ENCODE results near the gene FGF14. TPM values are rescaled to one million over a fixed set of nuclear protein-coding genes. Genes with fewer than 3 reads are reported as not detected.
A peak's percentile ranks its signal among the peaks of the same experiment; 100 is the strongest.

The FGF14 gene
- total and polyA plus RNA-seq, 2 of the 4 experiments (the other 2 are of a cell fraction): under 0.01 TPM; not detected in 1

GRCh38 chr13:101706651-101707050, 695.2 kb downstream of the FGF14 start:
- no peaks in the 10 kb centered on the region for H3K79me1 ChIP-seq (ENCODE audit: low read depth in 1 of 2, low read length in 2 of 2)
- intact Hi-C loops (cut with micrococcal nuclease): loop anchor here (5.0 kb wide), 1 partner anchor 189 kb away; no protein-coding TSS in a partner anchor
- no peak overlapping the region for H3K18ac ChIP-seq (ENCODE audit: low read depth, low read length)
- no TSS peak for BruUV-seq (replicated peaks)
- ATAC-seq (ENCODE audit: low read depth): peak; percentile 94
- no peaks in the 10 kb centered on the region for H3K9me1 ChIP-seq (ENCODE audit: insufficient read depth, low read length)
- H4K20me1 ChIP-seq (ENCODE audit: insufficient read depth, low read length): no peaks in the 10 kb centered on the region
- H3K23ac ChIP-seq (ENCODE audit: low read depth, low read length): no peak overlapping the region
- no peak overlapping the region for H3K9ac ChIP-seq (ENCODE audit: low read depth, low read length)
- H3K4me3 ChIP-seq (ENCODE audit: insufficient read depth, low read depth, low read length): no peak overlapping the region
- no peak overlapping the region for H3K56ac ChIP-seq (ENCODE audit: extremely low read depth, insufficient read depth, low read length)
- peak overlapping the region; percentile 53 for H2AFZ ChIP-seq (replicated peaks; ENCODE audit: low read length, poor library complexity)
- no CpG with 5 or more reads among the region's 6 CpGs for WGBS, 2 experiments (ENCODE audit: extremely low coverage in 2 of 2, insufficient read length in 1 of 2)
- TF ChIP-seq CHD1 (IDR thresholded peaks at IDR 0.05; ENCODE audit: low read depth, low read length): no peak
- peak; percentile 97 for TF ChIP-seq BHLHE40 (IDR thresholded peaks at IDR 0.05; ENCODE audit: low read depth, low read length)
- 0 out of 2 replicates have a peak, but pooled peaks have one; percentile 9 for TF ChIP-seq MAFK (IDR thresholded peaks at IDR 0.05; ENCODE audit: low read depth, low read length)
- TF ChIP-seq USF2 (IDR thresholded peaks at IDR 0.05; ENCODE audit: low read depth, low read length): no peak
- TF ChIP-seq POLR2A (IDR thresholded peaks at IDR 0.05; ENCODE audit: low read depth, low read length): no peak
- TF ChIP-seq RCOR1 (IDR thresholded peaks at IDR 0.05; ENCODE audit: insufficient replicate concordance, low read length): peak; percentile 69
- TF ChIP-seq CTCF (conservative IDR thresholded peaks at IDR 0.05; ENCODE audit: low read depth, low read length): no peak
- TF ChIP-seq FOS (IDR thresholded peaks at IDR 0.05; ENCODE audit: low read depth, low read length): 0 out of 2 replicates have a peak, but pooled peaks have one; percentile 25
- TF ChIP-seq MXI1 (IDR thresholded peaks at IDR 0.05; ENCODE audit: borderline replicate concordance, low read depth, low read length): peak; percentile 56; the same call in 1 of the 2 replicates
- TF ChIP-seq NFE2L2 (IDR thresholded peaks at IDR 0.05; ENCODE audit: low read depth, low read length): no peak
- no peak for TF ChIP-seq RFX5 (IDR thresholded peaks at IDR 0.05; ENCODE audit: low read depth, low read length)
- TF ChIP-seq RAD21 (IDR thresholded peaks at IDR 0.05; ENCODE audit: low read length): 0 out of 2 replicates have a peak, but pooled peaks have one; percentile 3
- TF ChIP-seq CEBPB (IDR thresholded peaks at IDR 0.05; ENCODE audit: low read depth, low read length): peak; percentile 95
- no peak for TF ChIP-seq MAZ (IDR thresholded peaks at IDR 0.05; ENCODE audit: borderline replicate concordance, low read depth, low read length)
- no peak for TF ChIP-seq SMC3 (IDR thresholded peaks at IDR 0.05; ENCODE audit: low read depth, low read length)
- TF ChIP-seq ELK1 (IDR thresholded peaks at IDR 0.05; ENCODE audit: borderline replicate concordance, low read depth, low read length): no peak
- no peak overlapping the region for H4K91ac ChIP-seq (ENCODE audit: insufficient read depth, low read depth, low read length)
- in situ Hi-C loops (cut with MboI; ENCODE audit: low sequenced_read_pairs): no loop called here
- peak overlapping the region; percentile 6; the same call in 1 of the 2 replicates for H3K4me2 ChIP-seq (ENCODE audit: low read depth, low read length)
- H3K36me3 ChIP-seq (ENCODE audit: control insufficient read depth, insufficient read depth, low read length): no peaks in the 10 kb centered on the region
- no peak overlapping the region for H2BK120ac ChIP-seq (ENCODE audit: low read depth, low read length)
- H4K8ac ChIP-seq (ENCODE audit: low read depth in 2 of 2, low read length in 2 of 2): no peak overlapping the region
- no peaks in the 10 kb centered on the region for H3K27me3 ChIP-seq (ENCODE audit: control insufficient read depth, insufficient read depth, low read length)
- DNase-seq: peak; percentile 94
- H4K5ac ChIP-seq (ENCODE audit: low read depth, low read length): no peak overlapping the region
- H3K14ac ChIP-seq (replicated peaks; ENCODE audit: low read depth, low read length): no peak overlapping the region
- no peak overlapping the region for H2BK5ac ChIP-seq (ENCODE audit: low read depth, low read length, poor library complexity, severe bottlenecking)
- H2AK5ac ChIP-seq (ENCODE audit: low read depth, low read length): no peak overlapping the region
- no peak overlapping the region for H2BK20ac ChIP-seq (ENCODE audit: low read depth, low read length)
- no peak overlapping the region for H2BK15ac ChIP-seq (ENCODE audit: low read depth, low read length)
- no peak overlapping the region for H3K27ac ChIP-seq (ENCODE audit: insufficient read depth, low read length)
- CTCF ChIA-PET: interaction anchor here (1.5 kb wide), 1 partner anchor 11 kb away, joined by 3 read pairs; no protein-coding TSS in a partner anchor
- POLR2A ChIA-PET (ENCODE audit: unreplicated experiment): interaction anchor here (0.6 kb wide), 1 partner anchor 205 kb away, joined by 3 read pairs; no protein-coding TSS in a partner anchor
- H3K9me3 ChIP-seq (ENCODE audit: control insufficient read depth, insufficient read depth, low read length): no peaks in the 10 kb centered on the region
- dilution Hi-C loops (cut with HindIII; ENCODE audit: low sequenced_read_pairs, unreplicated experiment): no loop called here
- H2AK9ac ChIP-seq (replicated peaks; ENCODE audit: low read depth, low read length, poor library complexity): peak overlapping the region; percentile 3
- no peaks in the 10 kb centered on the region for H3K4me1 ChIP-seq (ENCODE audit: control insufficient read depth, insufficient read depth, low read length)
- H3K4ac ChIP-seq (ENCODE audit: low read depth, low read length): no peak overlapping the region

Measured in IMR-90 (cell line).